Tongue (tissue), 2 donors: ENCODE data around the gene ETHE1. TPM values are rescaled to one million over a fixed set of nuclear protein-coding genes. Genes with fewer than 3 reads are reported as not detected.

Source experiments
- DNase-seq: peaks from one replicate; pipeline ENCODE4 v3.0.0-alpha.2; 2015
- total RNA-seq: library from RNA; depleted of rRNA; stranded (reverse); fragments of >200 nt; gene quantifications from one replicate; pipeline ENCODE4 v1.2.3, GENCODE V29; 2014

The ETHE1 gene
- total RNA-seq, 1 donor from 2014 or later, result 28.2 TPM

DNA sequence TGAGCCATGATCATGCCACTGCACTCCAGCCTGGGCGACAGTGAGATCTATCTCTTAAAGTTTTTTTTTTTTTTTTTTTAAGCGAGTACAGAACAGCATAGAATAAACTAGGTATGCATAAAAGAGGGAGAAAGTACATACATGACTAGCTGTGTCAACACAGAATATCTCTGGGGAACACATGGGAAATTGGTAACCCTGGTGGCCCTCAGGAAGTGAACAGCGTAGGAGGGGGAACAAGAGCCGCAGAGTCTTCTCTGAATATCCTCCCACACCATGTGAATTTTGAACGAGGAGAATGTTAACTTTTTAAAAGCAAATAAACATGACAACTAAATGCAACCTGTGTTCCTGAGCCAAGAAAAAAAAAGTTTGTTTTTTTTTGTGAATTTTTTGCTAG, 37.7 kb downstream of the ETHE1 start:
- DNase-seq, result peak; percentile 17

GRCh38 chr19:43488179-43488578, 38.8 kb downstream of the ETHE1 start:
- DNase-seq, result no peak

DNA sequence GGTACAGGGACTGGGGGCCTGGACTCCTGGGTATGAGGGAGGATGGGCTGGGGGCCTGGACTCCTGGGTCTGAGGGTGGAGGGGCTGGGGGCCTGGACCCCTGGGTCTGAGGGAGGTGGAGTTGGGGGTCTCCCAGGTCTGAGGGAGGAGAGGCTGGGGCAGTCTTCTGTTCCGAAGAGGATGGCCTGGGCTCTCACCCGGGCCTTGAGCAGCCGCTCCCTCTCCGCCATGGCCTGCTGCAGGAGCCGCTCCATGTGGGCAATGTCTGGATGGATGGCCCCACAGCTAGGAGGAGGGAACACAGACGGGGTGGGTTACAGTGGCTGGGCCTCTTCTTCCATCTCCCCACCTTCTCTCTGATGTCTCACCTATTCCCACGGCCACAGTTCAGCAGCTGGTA, 40.6 kb downstream of the ETHE1 start:
- no peak for DNase-seq

DNA sequence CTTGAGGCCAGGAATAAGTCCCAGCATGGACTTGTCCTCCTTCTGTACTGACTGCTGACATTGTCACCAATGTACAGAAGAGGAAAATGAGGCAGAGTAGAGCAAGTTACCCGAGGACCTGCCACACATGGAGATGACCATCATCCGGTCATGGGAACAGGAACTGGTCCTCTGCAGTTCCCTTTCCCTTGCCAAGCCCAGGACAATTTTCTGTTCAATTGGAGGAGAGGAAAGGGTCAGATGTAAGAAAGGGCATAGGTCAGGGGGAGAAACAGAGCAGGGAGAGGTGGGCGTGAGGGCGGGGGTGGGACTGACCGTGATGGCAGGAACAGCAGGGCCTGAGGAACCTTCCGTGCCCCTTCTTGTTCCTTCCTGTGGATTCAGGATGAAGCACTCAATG, 41.0 kb downstream of the ETHE1 start:
- DNase-seq, result no peak

DNA sequence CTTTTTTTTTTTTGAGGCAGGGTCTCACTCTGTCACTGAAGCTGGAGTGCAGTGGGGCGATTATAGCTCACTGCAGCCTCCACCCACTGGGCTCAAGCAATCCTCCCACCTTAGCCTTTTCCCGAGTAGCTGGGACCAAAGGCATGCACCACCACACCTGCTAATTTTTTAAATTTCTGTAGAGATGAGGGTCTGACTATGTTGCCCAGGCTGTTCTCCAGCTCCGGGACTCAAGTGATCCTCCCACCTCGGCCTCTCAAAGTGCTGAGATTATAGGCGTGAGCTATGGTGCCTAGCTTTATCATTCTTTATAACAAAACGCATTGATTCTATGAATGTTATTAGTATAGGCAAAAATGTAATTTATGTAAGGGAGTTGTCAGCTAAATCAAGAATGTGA, 43.7 kb downstream of the ETHE1 start:
- DNase-seq, result no peak

DNA sequence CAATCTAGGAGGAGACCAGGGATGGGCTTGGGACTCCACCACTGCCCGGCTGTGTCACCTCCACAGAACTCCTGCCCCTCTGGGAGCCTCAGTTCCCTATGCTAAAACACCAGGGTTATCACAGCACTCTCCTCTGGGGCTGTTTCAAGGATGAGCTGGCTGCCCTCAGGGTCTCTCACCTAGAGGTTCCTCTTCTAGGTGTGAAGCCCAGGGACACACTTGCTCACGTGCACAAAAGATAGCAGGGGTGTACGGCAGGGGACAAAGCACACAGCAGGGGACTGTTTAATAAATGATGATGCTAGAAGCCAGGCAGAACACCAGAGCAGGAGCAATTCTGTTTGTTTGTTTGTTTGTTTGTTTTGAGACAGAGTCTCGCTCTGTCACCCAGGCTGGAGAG, 44.8 kb downstream of the ETHE1 start:
- DNase-seq, result no peak

- no peak for DNase-seq
Measured at GRCh38 chr19:43481701-43482100, 45.3 kb downstream of the ETHE1 start.

GRCh38 chr19:43480574-43480973, 46.4 kb downstream of the ETHE1 start:
- DNase-seq, result no peak

DNA sequence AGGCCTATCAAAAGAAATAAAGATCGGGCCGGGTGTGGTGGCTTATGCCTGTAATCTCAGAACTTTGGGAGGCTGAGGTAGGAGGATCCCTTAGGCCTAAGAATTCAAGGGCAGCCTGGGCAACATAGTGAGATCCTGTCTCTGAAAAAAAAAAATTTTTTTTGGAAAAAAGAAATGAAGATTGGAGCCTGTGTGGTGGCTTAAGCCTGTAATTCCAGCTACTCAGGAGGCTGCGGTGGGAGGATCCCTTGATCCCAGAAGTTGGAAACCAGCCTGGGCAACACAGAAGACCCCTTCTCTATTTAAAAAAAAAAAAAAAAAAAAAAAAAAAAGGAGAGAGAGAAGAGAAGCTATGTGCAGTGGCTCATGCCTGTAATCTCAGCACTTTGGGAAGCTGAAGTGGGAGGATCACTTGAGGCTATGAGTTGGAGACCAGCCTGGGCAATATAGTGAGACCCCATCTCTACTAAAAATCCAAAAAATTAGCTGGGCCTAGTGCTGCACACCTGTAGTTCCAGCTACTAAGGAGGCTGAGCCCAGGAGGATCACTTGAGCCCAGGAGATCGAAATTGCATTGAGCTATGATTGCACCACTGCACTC, 46.9 kb downstream of the ETHE1 start:
- DNase-seq, result no peak

DNA sequence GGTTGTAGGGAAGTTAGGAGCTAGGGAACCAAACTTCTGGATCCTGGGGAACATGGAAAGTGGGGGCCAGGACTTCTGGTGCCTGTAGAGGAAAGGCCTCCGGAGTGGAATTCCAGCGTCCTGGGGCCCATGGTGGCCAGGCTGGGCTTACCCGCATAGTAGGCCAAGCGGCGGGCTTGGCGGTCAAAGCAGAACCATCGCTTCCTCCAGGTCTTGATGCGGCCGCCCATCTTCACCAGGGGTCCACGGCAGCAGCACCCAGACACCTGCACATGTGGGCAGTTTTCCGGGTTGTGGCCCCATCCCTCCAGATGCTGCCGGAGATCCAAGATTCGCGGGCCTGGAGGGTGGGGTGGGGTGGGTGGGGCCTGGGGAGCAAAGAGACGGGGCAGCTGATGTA, 47.8 kb downstream of the ETHE1 start:
- no peak for DNase-seq

- DNase-seq, result no peak
Measured at GRCh38 chr19:43478323-43478722, 48.7 kb downstream of the ETHE1 start.

DNA sequence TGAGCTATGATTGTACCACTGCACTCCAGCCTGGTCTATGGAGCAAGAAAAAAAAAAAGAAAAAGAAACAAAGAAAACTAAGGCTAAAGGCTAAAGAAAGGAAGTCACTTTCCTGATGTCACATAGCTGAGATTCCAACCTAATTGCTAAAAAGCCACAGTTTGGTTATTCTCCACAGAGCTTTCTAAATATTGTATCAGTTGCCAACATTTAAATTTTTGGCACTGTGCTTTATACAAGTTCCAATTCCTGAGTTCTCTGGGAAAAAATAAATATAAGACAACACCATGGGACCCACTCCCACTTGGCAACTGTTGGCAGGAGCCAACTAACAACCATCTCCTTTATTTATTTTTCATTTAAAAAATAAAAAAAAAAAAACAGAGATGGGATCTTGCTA, 50.4 kb downstream of the ETHE1 start:
- peak; percentile 24 for DNase-seq

- DNase-seq, result peak; percentile 96
Measured at GRCh38 chr19:43474986-43475705, 51.9 kb downstream of the ETHE1 start.

DNA sequence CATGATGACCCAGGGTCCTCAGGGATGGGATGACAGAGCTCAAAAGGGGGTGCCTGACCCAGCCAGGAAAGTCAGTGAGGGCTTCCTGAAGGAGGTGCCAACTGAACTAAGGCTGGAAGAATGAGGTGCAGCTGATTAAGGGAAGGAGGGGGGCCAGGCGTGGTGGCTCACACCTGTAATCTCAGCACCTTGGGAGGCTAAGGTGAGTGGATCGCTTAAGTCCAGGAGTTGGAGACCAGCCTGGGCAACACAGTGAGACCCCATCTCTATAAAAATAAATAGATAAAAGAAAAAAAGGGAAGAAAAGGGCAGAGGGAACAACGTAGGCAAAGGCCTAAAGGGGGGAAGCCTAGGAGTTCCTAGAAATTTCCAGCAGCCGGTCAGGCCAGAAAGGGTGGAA, 52.5 kb downstream of the ETHE1 start:
- no peak for DNase-seq

GRCh38 chr19:43471091-43471490, 55.9 kb downstream of the ETHE1 start:
- peak; percentile 27 for DNase-seq

DNA sequence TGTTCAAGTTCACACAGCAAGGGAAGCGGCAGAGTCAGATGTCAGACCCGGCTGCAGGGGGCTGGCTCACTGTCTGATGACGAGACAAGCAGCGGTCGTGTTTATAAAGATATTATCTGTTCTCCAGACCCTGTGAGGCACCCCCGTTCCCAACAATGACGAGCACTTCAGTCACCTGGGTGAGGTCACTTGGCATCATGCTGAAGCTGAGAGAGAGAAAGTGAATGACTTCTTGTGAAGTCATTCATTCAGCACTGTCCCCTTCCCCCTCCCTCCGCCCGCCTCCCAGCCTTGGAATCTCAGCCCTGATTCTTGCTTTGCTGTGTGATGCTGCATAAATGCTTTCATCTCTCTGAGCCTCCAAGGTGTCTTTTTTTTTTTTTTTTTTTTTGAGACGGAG, 56.7 kb downstream of the ETHE1 start:
- DNase-seq, result no peak

GRCh38 chr19:43469160-43469480, 57.9 kb downstream of the ETHE1 start:
- DNase-seq, result no peak

GRCh38 chr19:43468354-43469159, 58.4 kb downstream of the ETHE1 start:
- no peak for DNase-seq

DNA sequence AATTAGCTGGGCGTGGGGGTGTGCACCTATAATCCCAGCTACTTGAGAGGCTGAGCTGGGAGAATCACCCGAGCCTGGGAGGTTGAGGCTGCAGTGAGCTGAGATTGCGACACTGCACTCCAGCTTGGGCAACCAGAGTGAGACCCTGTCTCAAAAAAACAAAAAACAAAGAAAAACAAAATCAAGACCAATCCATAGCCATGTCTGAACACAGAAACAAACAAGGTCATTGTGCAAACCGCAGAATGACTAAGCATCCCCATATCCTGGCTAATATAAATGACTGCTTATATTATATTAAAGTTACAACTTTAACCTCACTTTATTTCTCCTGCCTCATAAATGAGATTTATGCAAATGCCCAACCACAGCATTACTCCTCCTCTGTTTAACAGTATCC, 59.3 kb downstream of the ETHE1 start:
- no peak for DNase-seq

DNA sequence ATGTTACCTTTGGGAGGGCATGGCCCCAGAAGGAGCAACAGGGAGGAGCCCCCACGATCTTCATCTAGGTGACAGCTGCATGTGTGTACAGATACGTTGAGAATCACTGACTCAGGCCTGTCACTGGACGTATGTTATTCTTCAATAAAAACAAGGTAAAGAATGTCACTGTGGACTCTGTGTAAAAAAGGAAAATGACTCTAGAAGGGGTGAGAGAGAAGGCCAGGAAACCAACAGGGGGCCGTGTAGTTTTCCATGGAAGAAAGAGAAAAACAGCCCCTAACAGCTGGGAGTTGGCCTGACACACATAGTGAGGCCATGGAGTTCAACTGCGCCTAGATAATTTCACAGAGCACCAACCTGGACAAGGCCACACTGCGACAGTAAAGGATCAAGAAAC, 59.7 kb downstream of the ETHE1 start:
- DNase-seq, result no peak

- no peak for DNase-seq
Measured at GRCh38 chr19:43466793-43467192, 60.2 kb downstream of the ETHE1 start.

DNA sequence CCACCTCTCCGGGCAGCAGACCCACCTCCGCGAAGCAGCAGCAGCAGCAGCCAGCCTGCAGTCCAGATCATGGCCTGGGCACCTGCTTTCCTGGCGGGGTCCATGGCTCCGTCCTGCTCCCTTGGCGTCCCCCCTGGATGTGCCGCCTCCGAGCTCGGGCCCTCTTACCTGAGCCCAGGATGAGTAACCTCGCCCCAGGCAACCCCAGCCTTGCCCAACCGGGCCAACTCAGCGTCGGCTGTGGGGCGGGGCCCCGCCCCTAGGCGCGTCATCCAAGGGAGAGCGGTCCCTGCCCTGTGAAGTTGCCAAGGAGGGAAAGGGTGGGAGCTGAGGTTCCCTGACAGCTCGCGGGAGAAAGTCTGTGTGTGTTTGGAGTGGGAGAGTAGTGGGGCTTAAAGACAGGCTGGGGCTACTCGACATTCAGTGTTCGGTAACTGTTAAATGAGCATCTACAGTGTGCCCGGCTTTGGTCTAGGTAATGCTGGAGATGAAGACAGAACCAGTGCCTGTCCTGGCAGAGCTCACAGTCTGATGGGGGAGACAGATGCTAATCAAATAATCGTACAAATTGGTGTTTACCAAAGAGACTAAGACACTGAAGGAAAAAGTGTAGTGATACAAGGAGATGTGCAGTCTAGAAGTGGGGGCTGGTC, 61.4 kb downstream of the ETHE1 start, which contains the start of gene LYPD3:
Gene LYPD3 (minus strand): TSS at position 141 of the 653 bp plus-strand sequence. CDS start 37 bp downstream, at position 104.
- DNase-seq, result peak; percentile 57
